Panc1 (cell line): ENCODE data around the gene ABCC8. TPM values are rescaled to one million over a fixed set of nuclear protein-coding genes. Genes with fewer than 3 reads are reported as not detected.

Experiments
- ATAC-seq: fragments of 200-7000 bp; cut with Tn5 transposase; 2 replicates; pipeline ENCODE4 v1.9.1; 2020; ENCODE audit warnings: mild to moderate bottlenecking, moderate library complexity
- BruUV-seq: library from RNA; stranded (reverse); fragments of 400-500 nt; replicated peaks from 2 replicates; lab custom pipeline; 2021; lab: Mats Ljungman, UMichigan
- CTCF ChIA-PET: fragments of 300-600 bp; sonication (Branson Sonifier 250); formaldehyde crosslinking; loops from one replicate; lab custom pipeline; 2022; ENCODE audit warnings: antibody characterized with exemption; lab: Charles Lee
- POLR2A ChIA-PET: fragments of 300-600 bp; sonication (Branson Sonifier 250); formaldehyde crosslinking; loops from one replicate; lab custom pipeline; 2022; ENCODE audit warnings: antibody characterized with exemption; lab: Charles Lee
- DNase-seq: peaks from one replicate; pipeline ENCODE4 v3.0.0-alpha.2; 2010; ENCODE audit warnings: low read depth, low spot score
- H3K27ac ChIP-seq: 2 replicates; pipeline ENCODE4 v1.5.1; 2011; ENCODE audit warnings: mild to moderate bottlenecking, low read length, inconsistent platforms
- H3K27me3 ChIP-seq: fragments of 200-500 bp; sonication (Bioruptor generic); 2 replicates; pipeline ENCODE4 v1.6.0; 2014; ENCODE audit warnings: low read length, inconsistent platforms; ENCODE audit not compliant: control insufficient read depth, insufficient read depth
- H3K36me3 ChIP-seq: fragments of 200-500 bp; sonication (Bioruptor generic); 2 replicates; pipeline ENCODE4 v1.5.1; 2014; ENCODE audit warnings: inconsistent platforms, mild to moderate bottlenecking, low read length, moderate library complexity; ENCODE audit not compliant: control insufficient read depth, insufficient read depth
- H3K4me1 ChIP-seq: 2 replicates; pipeline ENCODE4 v1.5.1; 2011; ENCODE audit warnings: inconsistent platforms, mild to moderate bottlenecking, low read length, moderate library complexity; ENCODE audit not compliant: control insufficient read depth, insufficient read depth
- H3K4me3 ChIP-seq, 2 experiments: 2 replicates each; pipeline ENCODE4 v1.5.1; 2011 to 2012; ENCODE audit warnings: low read depth in 2 of 2, low read length in 2 of 2, mild to moderate bottlenecking in 2 of 2, inconsistent platforms in 1 of 2, moderate library complexity in 1 of 2
- H3K9me3 ChIP-seq: fragments of 200-500 bp; sonication (Bioruptor generic); 2 replicates; pipeline ENCODE4 v1.5.1; 2014; ENCODE audit warnings: low read depth, mild to moderate bottlenecking, inconsistent platforms, low read length, moderate library complexity; ENCODE audit not compliant: control insufficient read depth, insufficient read depth
- POLR2AphosphoS5 ChIP-seq: IDR thresholded peaks from 2 replicates; pipeline ENCODE4 v1.6.1; 2012; ENCODE audit warnings: mild to moderate bottlenecking, low read depth, low read length, moderate library complexity
- SIN3A ChIP-seq: IDR thresholded peaks from 2 replicates; pipeline ENCODE4 v1.6.1; 2012; ENCODE audit warnings: low read depth, mild to moderate bottlenecking, low read length, moderate library complexity, borderline replicate concordance; ENCODE audit not compliant: insufficient read depth
- TCF7L2 ChIP-seq: IDR thresholded peaks from 2 replicates; pipeline ENCODE4 v1.6.1; 2011; ENCODE audit warnings: mild to moderate bottlenecking, low read depth, low read length, inconsistent platforms
- in situ Hi-C: cut with HindIII; loops from 2 replicates; pipeline ENCODE4 v1.10.0; 2016; ENCODE audit warnings: low sequenced_read_pairs, low pct_unique_long_range_greater_than_20kb
- intact Hi-C: fragments of 100-400 bp; cut with micrococcal nuclease; formaldehyde crosslinking; loops from one replicate; pipeline ENCODE4 v1.10.0; 2022; ENCODE audit not compliant: unreplicated experiment
- total RNA-seq: library from RNA; stranded (reverse); gene quantifications from one replicate; pipeline ENCODE4 v1.2.1, GENCODE V29; 2021; ENCODE audit not compliant: unreplicated experiment
- TF ChIP-seq, protein P1 (sequence below): fragments of 450-650 bp; IDR thresholded peaks from 2 replicates; pipeline ENCODE4 v1.5.1; 2017; ENCODE audit warnings: mild to moderate bottlenecking
- TF ChIP-seq, protein P2 (sequence below), 2 experiments: IDR thresholded peaks; 2 replicates each; pipeline ENCODE4 v1.6.1; 2011 to 2012; ENCODE audit warnings: low read depth in 2 of 2, control low read depth in 1 of 2, low read length in 1 of 2, mild to moderate bottlenecking in 1 of 2, moderate library complexity in 1 of 2; ENCODE audit not compliant: insufficient read depth in 1 of 2

Gene ABCC8
- total RNA-seq, 1 experiment from 2014 or later = 0.18 TPM

DNA sequence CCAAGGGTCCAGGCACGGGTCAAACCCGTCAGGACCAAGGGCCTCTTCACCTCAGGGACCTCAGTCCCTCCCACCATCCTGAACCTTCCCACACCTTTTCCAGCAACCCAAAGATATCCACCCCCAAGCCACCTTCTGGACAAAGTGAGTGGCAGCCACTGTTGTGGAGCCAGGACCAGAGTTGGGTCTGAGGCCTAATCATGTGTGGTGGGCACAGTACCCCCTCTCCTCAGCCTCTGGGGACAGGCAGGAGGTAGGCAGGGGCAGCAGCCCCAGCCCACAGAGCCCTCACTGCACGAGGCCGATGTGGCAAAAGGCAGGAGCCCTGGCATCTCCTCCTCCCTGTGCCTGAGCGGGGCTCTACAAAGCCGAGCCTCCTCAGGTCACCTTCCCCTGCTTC, 90.7 kb downstream of the ABCC8 start:
- Histone ChIP-seq H3K36me3 (no peaks in the 10 kb centered on the region; the same call in 1 of the 2 replicates), H3K4me1 (no peaks in the 10 kb centered on the region), H3K27ac (no peak overlapping the region), H3K9me3 (no peaks in the 10 kb centered on the region), H3K4me3 (no peak overlapping the region), H3K27me3 (no peaks in the 10 kb centered on the region)
- CTCF ChIA-PET = interaction anchor here (1.2 kb wide), 1 partner anchor 142 kb away, joined by 5 read pairs; no protein-coding TSS in a partner anchor
- intact Hi-C loops = loop anchor here (2.0 kb wide), 1 partner anchor 143 kb away; no protein-coding TSS in a partner anchor
- BruUV-seq = no TSS peak
- ATAC-seq (no peak), DNase-seq (no peak)
- in situ Hi-C loops = no loop called here
- TF ChIP-seq, protein P1, sequence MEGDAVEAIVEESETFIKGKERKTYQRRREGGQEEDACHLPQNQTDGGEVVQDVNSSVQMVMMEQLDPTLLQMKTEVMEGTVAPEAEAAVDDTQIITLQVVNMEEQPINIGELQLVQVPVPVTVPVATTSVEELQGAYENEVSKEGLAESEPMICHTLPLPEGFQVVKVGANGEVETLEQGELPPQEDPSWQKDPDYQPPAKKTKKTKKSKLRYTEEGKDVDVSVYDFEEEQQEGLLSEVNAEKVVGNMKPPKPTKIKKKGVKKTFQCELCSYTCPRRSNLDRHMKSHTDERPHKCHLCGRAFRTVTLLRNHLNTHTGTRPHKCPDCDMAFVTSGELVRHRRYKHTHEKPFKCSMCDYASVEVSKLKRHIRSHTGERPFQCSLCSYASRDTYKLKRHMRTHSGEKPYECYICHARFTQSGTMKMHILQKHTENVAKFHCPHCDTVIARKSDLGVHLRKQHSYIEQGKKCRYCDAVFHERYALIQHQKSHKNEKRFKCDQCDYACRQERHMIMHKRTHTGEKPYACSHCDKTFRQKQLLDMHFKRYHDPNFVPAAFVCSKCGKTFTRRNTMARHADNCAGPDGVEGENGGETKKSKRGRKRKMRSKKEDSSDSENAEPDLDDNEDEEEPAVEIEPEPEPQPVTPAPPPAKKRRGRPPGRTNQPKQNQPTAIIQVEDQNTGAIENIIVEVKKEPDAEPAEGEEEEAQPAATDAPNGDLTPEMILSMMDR = no peak
- POLR2A ChIA-PET = no interaction called here

DNA sequence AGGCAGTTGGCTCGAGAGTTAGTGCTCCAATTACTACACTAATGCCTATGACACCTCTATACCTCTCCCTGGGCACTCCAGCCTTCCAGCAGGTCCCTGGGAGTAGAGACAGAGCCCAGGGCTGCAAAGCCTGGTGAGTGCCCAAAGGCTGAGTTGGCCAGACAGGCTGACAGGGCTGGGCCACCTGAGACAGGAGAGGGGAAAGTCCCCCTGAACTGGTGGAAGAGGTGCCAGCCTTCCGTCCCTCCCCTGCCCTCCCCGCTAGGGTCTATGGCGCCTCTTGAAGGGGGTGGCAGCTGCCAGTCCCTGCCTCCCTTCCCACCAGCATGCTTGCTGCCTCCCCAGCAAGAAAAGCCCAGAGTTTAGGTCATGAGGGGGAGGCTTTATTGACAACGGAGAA, 91.2 kb downstream of the ABCC8 start:
- Histone ChIP-seq H3K36me3 (no peaks in the 10 kb centered on the region; the same call in 1 of the 2 replicates), H3K27ac (no peak overlapping the region), H3K9me3 (no peaks in the 10 kb centered on the region), H3K4me1 (no peaks in the 10 kb centered on the region), H3K4me3 (no peak overlapping the region), H3K27me3 (no peaks in the 10 kb centered on the region)
- POLR2A ChIA-PET = no interaction called here
- CTCF ChIA-PET = interaction anchor here (2.7 kb wide), 1 partner anchor 142 kb away, joined by 16 read pairs; no protein-coding TSS in a partner anchor
- ATAC-seq (no peak), DNase-seq (no peak)
- in situ Hi-C loops (no loop called here), intact Hi-C loops (loop anchor here (2.0 kb wide), 1 partner anchor 143 kb away; no protein-coding TSS in a partner anchor)
- no TSS peak for BruUV-seq
- TF ChIP-seq, protein P1 = no peak
- TF ChIP-seq, protein P2, sequence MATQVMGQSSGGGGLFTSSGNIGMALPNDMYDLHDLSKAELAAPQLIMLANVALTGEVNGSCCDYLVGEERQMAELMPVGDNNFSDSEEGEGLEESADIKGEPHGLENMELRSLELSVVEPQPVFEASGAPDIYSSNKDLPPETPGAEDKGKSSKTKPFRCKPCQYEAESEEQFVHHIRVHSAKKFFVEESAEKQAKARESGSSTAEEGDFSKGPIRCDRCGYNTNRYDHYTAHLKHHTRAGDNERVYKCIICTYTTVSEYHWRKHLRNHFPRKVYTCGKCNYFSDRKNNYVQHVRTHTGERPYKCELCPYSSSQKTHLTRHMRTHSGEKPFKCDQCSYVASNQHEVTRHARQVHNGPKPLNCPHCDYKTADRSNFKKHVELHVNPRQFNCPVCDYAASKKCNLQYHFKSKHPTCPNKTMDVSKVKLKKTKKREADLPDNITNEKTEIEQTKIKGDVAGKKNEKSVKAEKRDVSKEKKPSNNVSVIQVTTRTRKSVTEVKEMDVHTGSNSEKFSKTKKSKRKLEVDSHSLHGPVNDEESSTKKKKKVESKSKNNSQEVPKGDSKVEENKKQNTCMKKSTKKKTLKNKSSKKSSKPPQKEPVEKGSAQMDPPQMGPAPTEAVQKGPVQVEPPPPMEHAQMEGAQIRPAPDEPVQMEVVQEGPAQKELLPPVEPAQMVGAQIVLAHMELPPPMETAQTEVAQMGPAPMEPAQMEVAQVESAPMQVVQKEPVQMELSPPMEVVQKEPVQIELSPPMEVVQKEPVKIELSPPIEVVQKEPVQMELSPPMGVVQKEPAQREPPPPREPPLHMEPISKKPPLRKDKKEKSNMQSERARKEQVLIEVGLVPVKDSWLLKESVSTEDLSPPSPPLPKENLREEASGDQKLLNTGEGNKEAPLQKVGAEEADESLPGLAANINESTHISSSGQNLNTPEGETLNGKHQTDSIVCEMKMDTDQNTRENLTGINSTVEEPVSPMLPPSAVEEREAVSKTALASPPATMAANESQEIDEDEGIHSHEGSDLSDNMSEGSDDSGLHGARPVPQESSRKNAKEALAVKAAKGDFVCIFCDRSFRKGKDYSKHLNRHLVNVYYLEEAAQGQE (IDR thresholded peaks at IDR 0.05; ENCODE audit: insufficient read depth in 1 of 2, low read depth in 2 of 2, low read length in 1 of 2) = no peak
- TF ChIP-seq TCF7L2 = no peak
- TF ChIP-seq POLR2AphosphoS5 = no peak
- no peak for TF ChIP-seq SIN3A
